Esophagus muscularis mucosa (tissue), 3 donors: Measurements from ENCODE around the gene DNAL1.
A peak's percentile ranks its signal among the peaks of the same experiment; 100 is the strongest.

Experiments
- CTCF ChIP-seq, 3 experiments: fragments of 200-600 bp in 2 of 3; fragments of 450-650 bp in 1 of 3; sonication (generic) in 2 of 3; IDR thresholded peaks; one replicate each; pipeline ENCODE4 v1.5.1; 2017 to 2019; ENCODE audit warnings: antibody characterized with exemption in 3 of 3, mild to moderate bottlenecking in 2 of 3, moderate library complexity in 1 of 3
- POLR2AphosphoS5 ChIP-seq, 2 donors: sonication (generic); formaldehyde crosslinking; IDR thresholded peaks; one replicate each; pipeline ENCODE4 v1.6.1; 2017; ENCODE audit warnings: antibody characterized with exemption in 2 of 2

GRCh38 chr14:73741386-73741875 lies 96.6 kb downstream of the DNAL1 start:
- TF ChIP-seq CTCF (IDR thresholded peaks at IDR 0.05) = no peak
- TF ChIP-seq POLR2AphosphoS5 (IDR thresholded peaks at IDR 0.05) = peak; percentile 44 to 47
